GM19099 (cell line): Measurements from ENCODE around the gene P2RY1.

Source experiments
- POLR2A ChIP-seq: IDR thresholded peaks from 3 replicates; pipeline ENCODE4 v1.6.1; 2011; ENCODE audit warnings: low read depth; ENCODE audit not compliant: insufficient read length; ENCODE audit errors: extremely low read depth

Gene P2RY1

GRCh38 chr3:152828075-152828840, 6.7 kb upstream of the P2RY1 start:
- no peak for TF ChIP-seq POLR2A

DNA sequence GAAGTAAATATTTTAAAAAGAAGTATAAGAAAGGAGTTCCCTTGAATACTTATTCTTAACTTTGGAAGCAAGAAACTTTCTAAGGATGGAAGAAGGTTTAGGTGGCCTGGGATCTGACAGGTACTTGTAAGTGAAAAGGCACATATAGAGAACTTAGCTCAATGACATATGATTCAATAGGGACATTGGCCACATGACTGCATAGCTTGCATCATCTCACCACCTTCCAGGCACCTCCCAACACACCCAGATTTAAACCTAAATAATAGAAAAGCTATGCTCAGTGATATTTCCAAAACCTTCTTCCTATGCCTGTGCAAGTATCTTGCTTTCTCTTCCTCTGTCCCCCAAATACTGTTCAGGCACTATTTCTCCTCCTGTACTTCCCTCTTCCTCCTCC, 4.7 kb upstream of the P2RY1 start:
- TF ChIP-seq POLR2A: no peak

GRCh38 chr3:152832046-152832445, 2.9 kb upstream of the P2RY1 start:
- no peak for TF ChIP-seq POLR2A

DNA sequence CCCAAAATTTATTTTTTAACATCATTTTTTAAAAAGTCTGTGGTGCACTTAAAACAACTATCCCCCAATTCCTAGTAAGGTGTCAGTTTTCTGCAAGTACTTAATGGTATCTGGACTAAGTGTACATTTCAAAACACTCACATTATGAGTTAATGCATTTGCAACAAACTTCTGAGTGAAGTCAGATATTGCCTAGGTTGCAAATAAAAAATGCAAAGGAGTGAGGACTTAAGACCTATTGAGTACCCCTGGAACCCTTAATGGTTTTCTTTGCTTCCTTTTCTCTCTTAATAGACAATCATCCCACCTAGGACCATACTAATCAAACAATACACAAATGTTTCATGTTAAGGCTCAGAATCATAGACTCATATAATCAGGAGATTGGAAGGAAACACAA, 1.8 kb upstream of the P2RY1 start:
- no peak for TF ChIP-seq POLR2A

DNA sequence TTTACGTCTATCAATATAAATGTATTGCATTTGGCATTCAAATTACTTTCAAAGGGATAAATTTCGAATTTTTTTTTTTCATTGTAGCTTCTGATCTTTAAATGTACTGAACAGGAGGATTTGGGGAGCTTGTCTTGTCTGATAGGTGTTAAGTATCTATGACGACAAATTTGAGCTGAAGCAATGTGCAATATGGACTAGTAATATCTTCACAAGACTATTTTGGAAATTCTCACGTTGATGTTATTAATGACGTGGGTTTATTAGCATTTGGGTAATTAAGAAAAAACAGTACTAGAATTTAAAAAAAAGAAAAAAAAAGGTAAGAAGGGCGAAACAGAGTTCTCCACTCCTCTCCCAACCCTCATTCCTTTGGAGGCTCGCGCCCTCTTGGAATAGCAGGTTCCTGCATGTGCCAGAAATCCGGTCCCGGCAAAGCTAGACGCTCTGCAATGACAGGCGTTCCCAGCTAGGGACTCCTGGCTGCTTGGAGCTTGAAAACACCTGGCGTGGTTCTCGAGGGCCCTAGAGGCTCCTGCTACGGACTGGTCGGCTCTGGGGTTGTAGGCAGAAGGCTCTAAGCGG, 648 bp upstream of the P2RY1 start:
- no peak for TF ChIP-seq POLR2A

GRCh38 chr3:152835601-152836102, 721 bp downstream of the P2RY1 start:
- TF ChIP-seq POLR2A: no peak

DNA sequence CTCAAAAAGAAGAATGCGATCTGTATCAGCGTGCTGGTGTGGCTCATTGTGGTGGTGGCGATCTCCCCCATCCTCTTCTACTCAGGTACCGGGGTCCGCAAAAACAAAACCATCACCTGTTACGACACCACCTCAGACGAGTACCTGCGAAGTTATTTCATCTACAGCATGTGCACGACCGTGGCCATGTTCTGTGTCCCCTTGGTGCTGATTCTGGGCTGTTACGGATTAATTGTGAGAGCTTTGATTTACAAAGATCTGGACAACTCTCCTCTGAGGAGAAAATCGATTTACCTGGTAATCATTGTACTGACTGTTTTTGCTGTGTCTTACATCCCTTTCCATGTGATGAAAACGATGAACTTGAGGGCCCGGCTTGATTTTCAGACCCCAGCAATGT, 1.3 kb downstream of the P2RY1 start:
- TF ChIP-seq POLR2A: no peak

- no peak for TF ChIP-seq POLR2A
These were observed 4.6 kb downstream of the P2RY1 start for GRCh38 chr3:152839511-152839910.

- no peak for TF ChIP-seq POLR2A
These were observed 6.2 kb downstream of the P2RY1 start for GRCh38 chr3:152841131-152841530.

- no peak for TF ChIP-seq POLR2A
These were observed 7.5 kb downstream of the P2RY1 start for GRCh38 chr3:152842413-152842812.

- TF ChIP-seq POLR2A: no peak
These were observed 9.0 kb downstream of the P2RY1 start for GRCh38 chr3:152843955-152844354.

- TF ChIP-seq POLR2A: no peak
These were observed 15.2 kb downstream of the P2RY1 start for GRCh38 chr3:152849996-152850578.

- no peak for TF ChIP-seq POLR2A
These were observed 18.3 kb downstream of the P2RY1 start for GRCh38 chr3:152853196-152853595.

DNA sequence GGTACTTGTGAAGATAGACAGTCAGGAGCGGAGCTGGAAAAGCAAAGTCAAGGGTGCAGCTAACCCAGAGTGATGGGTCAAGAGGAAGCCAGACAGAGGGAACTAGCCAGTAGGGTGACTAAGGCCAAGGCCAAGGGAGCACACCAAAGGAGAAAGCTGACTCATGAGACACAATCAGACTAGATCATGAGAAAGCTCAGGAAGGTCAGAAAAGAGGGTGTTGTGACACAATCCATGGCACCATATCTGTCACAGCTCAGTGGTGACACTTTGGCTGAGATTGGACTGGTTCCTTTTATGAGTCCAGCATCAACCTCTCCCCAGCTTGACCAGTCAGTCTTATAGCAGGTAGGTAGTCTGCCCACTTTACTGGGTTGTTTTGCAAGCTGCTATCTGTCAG, 22.2 kb downstream of the P2RY1 start:
- no peak for TF ChIP-seq POLR2A

GRCh38 chr3:152858170-152858800, 23.4 kb downstream of the P2RY1 start:
- no peak for TF ChIP-seq POLR2A

GRCh38 chr3:152860736-152861135, 25.8 kb downstream of the P2RY1 start:
- no peak for TF ChIP-seq POLR2A
